SKM-1 treated with dmso at 0.1 percent for 144 hours (cell line): ENCODE measurements around the gene ZP1.

Source experiments
- DNase-seq: peaks from one replicate; lab custom pipeline; 2025; ENCODE audit not compliant: unreplicated experiment; lab: John Stamatoyannopoulos, UW

The ZP1 gene

GRCh38 chr11:60858731-60859464 lies 8.4 kb upstream of the ZP1 start:
- DNase-seq, result peak; percentile 24

GRCh38 chr11:60859616-60860250 lies 7.6 kb upstream of the ZP1 start:
- no peak for DNase-seq

- no peak for DNase-seq
Observed at GRCh38 chr11:60860943-60861342, 6.4 kb upstream of the ZP1 start.

- DNase-seq, result no peak
Observed at GRCh38 chr11:60862171-60862570, 5.2 kb upstream of the ZP1 start.

GRCh38 chr11:60863550-60864521 lies 3.5 kb upstream of the ZP1 start:
- DNase-seq, result no peak

GRCh38 chr11:60864856-60865513 lies 2.4 kb upstream of the ZP1 start:
- DNase-seq, result no peak

- no peak for DNase-seq
Observed at GRCh38 chr11:60867871-60868681, 734 bp downstream of the ZP1 start.

GRCh38 chr11:60868682-60869450 lies 1.5 kb downstream of the ZP1 start:
- no peak for DNase-seq

- no peak for DNase-seq
Observed at GRCh38 chr11:60869451-60869825, 2.1 kb downstream of the ZP1 start.

GRCh38 chr11:60870276-60870675 lies 2.9 kb downstream of the ZP1 start:
- DNase-seq, result no peak

GRCh38 chr11:60870733-60871377 lies 3.5 kb downstream of the ZP1 start:
- no peak for DNase-seq

- no peak for DNase-seq
Observed at GRCh38 chr11:60871378-60872061, 4.2 kb downstream of the ZP1 start.

GRCh38 chr11:60872124-60872960 lies 5.0 kb downstream of the ZP1 start:
- DNase-seq, result peak; percentile 43

- no peak for DNase-seq
Observed at GRCh38 chr11:60872961-60873524, 5.7 kb downstream of the ZP1 start.

- no peak for DNase-seq
Observed at GRCh38 chr11:60873533-60873932, 6.2 kb downstream of the ZP1 start.

- no peak for DNase-seq
Observed at GRCh38 chr11:60874421-60875365, 7.4 kb downstream of the ZP1 start.
